HG03342 (cell line): ENCODE results near the gene DNAJC5.

ENCODE experiments used
- ATAC-seq: cut with Tn5 transposase; IDR thresholded peaks from one replicate; pipeline ENCODE4 v1.9.1; 2021; ENCODE audit warnings: mild to moderate bottlenecking, moderate library complexity; ENCODE audit not compliant: unreplicated experiment

DNAJC5 gene

GRCh38 chr20:63939061-63939935 lies 44.4 kb downstream of the DNAJC5 start:
- ATAC-seq, result no peak

- no peak for ATAC-seq
These were observed 45.1 kb downstream of the DNAJC5 start for GRCh38 chr20:63940071-63940471.

- no peak for ATAC-seq
These were observed 45.7 kb downstream of the DNAJC5 start for GRCh38 chr20:63940472-63941266.

GRCh38 chr20:63941282-63942081 lies 46.6 kb downstream of the DNAJC5 start:
- ATAC-seq, result no peak

GRCh38 chr20:63942250-63942951 lies 47.5 kb downstream of the DNAJC5 start:
- no peak for ATAC-seq

- ATAC-seq, result no peak
These were observed 48.3 kb downstream of the DNAJC5 start for GRCh38 chr20:63942969-63943807.

GRCh38 chr20:63943808-63944077 lies 48.8 kb downstream of the DNAJC5 start:
- no peak for ATAC-seq

GRCh38 chr20:63944078-63944941 lies 49.4 kb downstream of the DNAJC5 start:
- no peak for ATAC-seq

- ATAC-seq, result no peak
These were observed 50.2 kb downstream of the DNAJC5 start for GRCh38 chr20:63945031-63945658.

GRCh38 chr20:63945921-63946920 lies 51.3 kb downstream of the DNAJC5 start:
- ATAC-seq, result no peak

- no peak for ATAC-seq
These were observed 52.2 kb downstream of the DNAJC5 start for GRCh38 chr20:63946986-63947637.

GRCh38 chr20:63947638-63948456 lies 52.9 kb downstream of the DNAJC5 start:
- no peak for ATAC-seq

- ATAC-seq, result no peak
These were observed 55.9 kb downstream of the DNAJC5 start for GRCh38 chr20:63950701-63951397.

GRCh38 chr20:63951398-63952209 lies 56.7 kb downstream of the DNAJC5 start:
- ATAC-seq, result no peak

- no peak for ATAC-seq
These were observed 57.2 kb downstream of the DNAJC5 start for GRCh38 chr20:63952210-63952535.
